NB4 (cell line): ENCODE measurements around the gene CRYGC.
"Not testable (repeated sequence)": the region's sequence is repeated elsewhere in the genome, so short reads cannot be mapped to it uniquely, and the experiment has no call there.

Experiments
- DNase-seq: peaks from one replicate; pipeline ENCODE4 v3.0.0; 2010; ENCODE audit warnings: low read depth
- H3K4me3 ChIP-seq: one replicate; pipeline ENCODE4 v1.5.1; 2011; ENCODE audit warnings: mild to moderate bottlenecking, low read depth, low read length, moderate library complexity
- MYC ChIP-seq: IDR thresholded peaks from 2 replicates; pipeline ENCODE4 v1.6.1; 2011; ENCODE audit warnings: low read depth, low read length
- POLR2A ChIP-seq: IDR thresholded peaks from 2 replicates; pipeline ENCODE4 v1.6.1; 2011; ENCODE audit warnings: mild to moderate bottlenecking; ENCODE audit not compliant: insufficient read length; ENCODE audit errors: extremely low read depth
- TF ChIP-seq, protein P1 (sequence below): IDR thresholded peaks from 2 replicates; pipeline ENCODE4 v1.6.1; 2011; ENCODE audit warnings: low read depth, low read length
- TF ChIP-seq, protein P2 (sequence below): IDR thresholded peaks from one replicate; pipeline ENCODE4 v1.5.1; 2012; ENCODE audit warnings: low read depth, low read length

The CRYGC gene

DNA sequence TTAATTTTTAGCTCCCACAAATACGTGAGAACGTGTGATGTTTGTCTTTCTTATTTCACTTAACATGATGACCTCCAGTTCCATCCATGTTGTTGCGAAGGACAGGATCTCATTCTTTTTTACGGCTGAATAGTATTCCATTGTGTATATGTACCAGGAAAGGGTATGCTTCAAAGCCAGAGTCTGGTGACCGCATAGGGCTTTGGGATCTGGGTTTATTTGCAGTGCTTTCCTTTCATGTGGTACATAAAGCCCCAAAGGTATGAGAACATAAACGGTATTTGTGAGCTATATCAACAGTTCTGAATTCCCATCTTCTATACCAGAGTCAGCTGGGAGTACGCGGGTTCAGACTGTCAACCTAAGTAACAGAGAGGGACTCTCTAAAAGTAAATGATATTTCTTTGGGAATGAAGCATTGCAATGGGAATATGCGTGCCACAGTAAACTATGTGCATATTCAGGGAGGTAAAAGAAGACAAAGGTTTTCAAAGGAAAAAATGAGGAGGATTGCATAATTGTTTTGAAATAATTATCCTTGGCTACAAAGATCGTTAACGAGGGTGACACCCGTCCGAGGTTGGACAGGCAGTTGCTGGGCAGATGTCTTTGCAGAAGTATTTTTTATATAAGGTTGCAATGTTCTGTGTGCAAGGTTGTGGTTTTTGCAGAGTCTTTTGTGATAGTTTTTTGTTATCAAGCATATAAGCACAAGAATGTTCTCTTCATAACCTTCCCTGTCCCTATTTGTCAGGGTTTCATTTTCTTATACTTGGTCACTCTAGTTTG lies 29.8 kb downstream of the CRYGC start:
- DNase-seq: peak; percentile 76
- peak overlapping the region; percentile 21 for H3K4me3 ChIP-seq
- TF ChIP-seq, protein P1, sequence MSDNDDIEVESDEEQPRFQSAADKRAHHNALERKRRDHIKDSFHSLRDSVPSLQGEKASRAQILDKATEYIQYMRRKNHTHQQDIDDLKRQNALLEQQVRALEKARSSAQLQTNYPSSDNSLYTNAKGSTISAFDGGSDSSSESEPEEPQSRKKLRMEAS: no peak
- no peak for TF ChIP-seq MYC
- TF ChIP-seq POLR2A: no peak
- TF ChIP-seq, protein P2, sequence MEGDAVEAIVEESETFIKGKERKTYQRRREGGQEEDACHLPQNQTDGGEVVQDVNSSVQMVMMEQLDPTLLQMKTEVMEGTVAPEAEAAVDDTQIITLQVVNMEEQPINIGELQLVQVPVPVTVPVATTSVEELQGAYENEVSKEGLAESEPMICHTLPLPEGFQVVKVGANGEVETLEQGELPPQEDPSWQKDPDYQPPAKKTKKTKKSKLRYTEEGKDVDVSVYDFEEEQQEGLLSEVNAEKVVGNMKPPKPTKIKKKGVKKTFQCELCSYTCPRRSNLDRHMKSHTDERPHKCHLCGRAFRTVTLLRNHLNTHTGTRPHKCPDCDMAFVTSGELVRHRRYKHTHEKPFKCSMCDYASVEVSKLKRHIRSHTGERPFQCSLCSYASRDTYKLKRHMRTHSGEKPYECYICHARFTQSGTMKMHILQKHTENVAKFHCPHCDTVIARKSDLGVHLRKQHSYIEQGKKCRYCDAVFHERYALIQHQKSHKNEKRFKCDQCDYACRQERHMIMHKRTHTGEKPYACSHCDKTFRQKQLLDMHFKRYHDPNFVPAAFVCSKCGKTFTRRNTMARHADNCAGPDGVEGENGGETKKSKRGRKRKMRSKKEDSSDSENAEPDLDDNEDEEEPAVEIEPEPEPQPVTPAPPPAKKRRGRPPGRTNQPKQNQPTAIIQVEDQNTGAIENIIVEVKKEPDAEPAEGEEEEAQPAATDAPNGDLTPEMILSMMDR: no peak

DNA sequence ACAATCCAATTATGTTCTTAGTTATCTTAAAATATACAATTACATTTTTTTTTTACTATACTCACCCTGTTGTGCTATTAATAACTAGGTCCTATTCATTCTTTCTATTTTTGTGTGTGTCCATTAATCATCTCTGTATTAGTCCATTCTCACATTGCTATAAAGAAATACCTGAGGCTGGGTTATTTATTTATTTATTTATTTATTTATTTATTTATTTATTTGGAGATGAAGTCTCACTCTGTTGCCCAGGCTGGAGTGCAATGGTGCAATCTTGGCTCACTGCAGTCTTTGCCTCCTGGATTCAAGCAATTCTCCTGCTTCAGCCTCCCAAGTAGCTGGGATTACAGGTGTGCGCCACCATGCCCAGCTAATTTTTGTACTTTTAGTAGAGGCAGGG lies 30.9 kb downstream of the CRYGC start:
- H3K4me3 ChIP-seq, DNase-seq: not testable (repeated sequence)

DNA sequence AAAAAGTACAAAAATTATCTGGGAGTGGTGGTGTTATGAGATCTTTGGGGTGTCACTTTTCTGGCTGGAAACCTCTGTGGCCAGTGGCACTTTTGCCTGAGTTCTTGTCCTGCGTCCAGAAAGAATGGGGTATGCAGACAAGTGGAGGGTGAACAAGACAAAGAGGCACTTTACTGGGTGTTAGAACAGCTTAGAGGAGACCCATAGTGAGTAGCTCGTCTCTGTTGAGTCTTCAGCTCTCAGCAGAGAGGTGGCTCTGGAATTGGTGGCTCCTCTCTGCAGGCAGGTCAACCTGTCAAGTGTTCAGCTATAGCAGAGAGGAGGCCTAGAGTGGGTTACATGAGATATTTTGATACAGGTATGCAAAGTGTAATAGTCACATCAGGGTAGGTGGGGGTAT lies 31.4 kb downstream of the CRYGC start:
- TF ChIP-seq, protein P1: no peak
- TF ChIP-seq POLR2A (no peak), MYC (no peak)
- TF ChIP-seq, protein P2: no peak
- no peak overlapping the region for H3K4me3 ChIP-seq
- DNase-seq: no peak

DNA sequence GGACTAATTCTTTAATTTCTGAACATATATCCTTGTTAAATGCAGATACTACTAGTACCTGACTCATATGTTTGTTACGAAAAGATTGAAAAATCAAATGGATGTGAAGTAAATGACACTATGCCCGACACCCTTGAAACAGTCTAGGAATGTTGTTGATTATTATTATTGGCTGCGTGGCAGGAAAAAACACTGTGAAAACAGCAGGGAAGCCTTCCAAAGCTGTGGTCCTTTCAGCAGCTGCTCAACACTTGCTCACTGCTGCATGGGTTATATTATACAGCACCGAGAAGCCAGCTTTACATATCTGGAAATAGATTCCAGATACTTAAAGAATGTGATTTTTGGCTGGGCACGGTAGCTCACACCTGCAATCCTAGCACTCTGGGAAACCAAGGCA lies 31.8 kb downstream of the CRYGC start:
- H3K4me3 ChIP-seq: no peak overlapping the region
- no peak for DNase-seq
- TF ChIP-seq MYC (no peak), POLR2A (no peak)
- TF ChIP-seq, protein P2: no peak
- TF ChIP-seq, protein P1: no peak

DNA sequence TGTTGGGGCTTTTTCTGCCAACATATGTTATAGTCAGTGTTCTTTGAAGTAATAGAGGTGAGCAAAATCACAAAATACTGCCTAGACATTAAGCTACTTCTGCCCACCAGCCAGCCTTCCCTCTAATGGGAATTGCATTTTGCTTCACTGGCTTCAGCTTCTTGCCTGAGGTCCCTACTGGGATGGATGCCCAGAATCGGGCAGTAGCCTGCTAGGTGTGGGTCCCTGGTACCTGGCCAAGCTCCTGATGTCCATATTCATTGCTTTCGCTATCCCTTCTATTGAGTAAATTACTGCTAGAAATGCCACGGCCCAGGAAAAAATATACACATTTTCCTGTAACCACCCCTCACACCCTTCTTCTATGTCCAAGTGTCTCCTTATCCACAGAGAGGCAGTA lies 32.3 kb downstream of the CRYGC start:
- H3K4me3 ChIP-seq: no peak overlapping the region
- no peak for DNase-seq
- TF ChIP-seq MYC (no peak), POLR2A (no peak)
- TF ChIP-seq, protein P1: no peak
- TF ChIP-seq, protein P2: no peak

DNA sequence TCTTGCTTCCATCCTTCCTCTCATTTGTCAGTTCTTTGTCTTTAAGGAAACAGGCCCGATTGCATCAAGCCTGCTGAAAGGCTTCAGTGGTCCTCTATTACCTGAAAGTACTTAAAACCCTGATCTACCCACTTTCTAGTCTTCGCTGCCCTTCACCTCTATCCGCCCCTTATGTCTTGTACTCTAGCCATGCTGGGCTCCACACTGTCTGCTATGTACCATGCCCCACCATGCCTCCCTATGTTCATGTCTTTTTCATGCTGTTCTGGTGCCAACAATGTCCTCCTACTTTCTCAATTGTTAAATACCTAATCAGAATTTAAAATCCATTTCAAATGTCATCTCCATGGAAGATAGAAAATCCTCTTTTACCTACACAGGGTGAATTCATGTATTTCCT lies 33.5 kb downstream of the CRYGC start:
- no peak for TF ChIP-seq MYC
- TF ChIP-seq POLR2A: no peak
- TF ChIP-seq, protein P2: no peak
- TF ChIP-seq, protein P1: no peak
- DNase-seq: no peak
- no peak overlapping the region for H3K4me3 ChIP-seq
